ENCODE results near the gene TGFA.

The TGFA gene

DNA sequence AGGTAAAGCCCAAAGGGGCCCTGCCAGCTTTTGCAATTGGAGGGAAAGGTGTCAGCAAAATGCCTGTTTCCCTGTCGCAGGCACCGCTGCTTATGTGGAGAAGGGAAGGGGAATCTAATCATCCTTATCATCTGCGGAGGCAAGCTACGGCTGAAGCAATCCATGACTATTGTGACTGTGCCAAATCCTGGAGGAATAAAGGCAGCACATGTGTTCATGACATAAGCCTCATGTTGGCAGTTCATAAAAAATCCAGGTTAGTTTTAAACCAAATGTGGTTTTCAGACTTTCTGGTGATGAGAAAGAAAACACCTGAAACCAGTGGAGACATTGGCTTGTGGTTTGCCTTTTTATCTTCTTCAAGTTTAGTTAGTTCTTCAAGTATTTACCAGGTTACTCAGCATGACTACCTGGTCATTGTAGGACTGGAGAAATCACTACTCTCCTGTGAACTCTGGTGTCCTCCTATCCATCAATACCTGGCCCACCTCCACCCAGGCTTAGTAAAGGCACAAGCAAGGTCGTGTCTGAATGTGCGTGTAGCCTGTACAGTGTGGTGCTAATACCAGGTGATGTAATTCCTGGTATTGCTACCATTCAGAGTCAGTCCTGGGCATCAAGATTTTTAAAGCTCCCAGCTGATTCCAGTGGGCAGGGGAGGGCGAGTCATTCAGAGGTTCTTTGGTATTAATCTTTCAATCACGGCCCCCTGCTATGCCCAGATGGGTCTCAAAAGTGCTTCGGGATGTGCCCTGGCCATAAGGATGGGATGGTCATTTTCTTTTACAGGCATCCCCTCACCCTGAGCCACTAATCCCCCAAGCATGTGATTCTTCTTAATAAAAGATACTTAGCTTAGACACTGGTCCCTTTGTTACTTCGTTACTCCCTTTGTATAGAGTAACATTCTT, 96.8 kb downstream of the TGFA start:
- TF ChIP-seq, protein P1, sequence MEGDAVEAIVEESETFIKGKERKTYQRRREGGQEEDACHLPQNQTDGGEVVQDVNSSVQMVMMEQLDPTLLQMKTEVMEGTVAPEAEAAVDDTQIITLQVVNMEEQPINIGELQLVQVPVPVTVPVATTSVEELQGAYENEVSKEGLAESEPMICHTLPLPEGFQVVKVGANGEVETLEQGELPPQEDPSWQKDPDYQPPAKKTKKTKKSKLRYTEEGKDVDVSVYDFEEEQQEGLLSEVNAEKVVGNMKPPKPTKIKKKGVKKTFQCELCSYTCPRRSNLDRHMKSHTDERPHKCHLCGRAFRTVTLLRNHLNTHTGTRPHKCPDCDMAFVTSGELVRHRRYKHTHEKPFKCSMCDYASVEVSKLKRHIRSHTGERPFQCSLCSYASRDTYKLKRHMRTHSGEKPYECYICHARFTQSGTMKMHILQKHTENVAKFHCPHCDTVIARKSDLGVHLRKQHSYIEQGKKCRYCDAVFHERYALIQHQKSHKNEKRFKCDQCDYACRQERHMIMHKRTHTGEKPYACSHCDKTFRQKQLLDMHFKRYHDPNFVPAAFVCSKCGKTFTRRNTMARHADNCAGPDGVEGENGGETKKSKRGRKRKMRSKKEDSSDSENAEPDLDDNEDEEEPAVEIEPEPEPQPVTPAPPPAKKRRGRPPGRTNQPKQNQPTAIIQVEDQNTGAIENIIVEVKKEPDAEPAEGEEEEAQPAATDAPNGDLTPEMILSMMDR (IDR thresholded peaks at IDR 0.05; ENCODE audit: control extremely low read depth, extremely low read depth, low read depth, missing control alignments): no peak
- ChIA-PET CTCF (no interaction called here), POLR2A (no interaction called here)
- no peak for DNase-seq (ENCODE audit: extremely low spot score)

DNA sequence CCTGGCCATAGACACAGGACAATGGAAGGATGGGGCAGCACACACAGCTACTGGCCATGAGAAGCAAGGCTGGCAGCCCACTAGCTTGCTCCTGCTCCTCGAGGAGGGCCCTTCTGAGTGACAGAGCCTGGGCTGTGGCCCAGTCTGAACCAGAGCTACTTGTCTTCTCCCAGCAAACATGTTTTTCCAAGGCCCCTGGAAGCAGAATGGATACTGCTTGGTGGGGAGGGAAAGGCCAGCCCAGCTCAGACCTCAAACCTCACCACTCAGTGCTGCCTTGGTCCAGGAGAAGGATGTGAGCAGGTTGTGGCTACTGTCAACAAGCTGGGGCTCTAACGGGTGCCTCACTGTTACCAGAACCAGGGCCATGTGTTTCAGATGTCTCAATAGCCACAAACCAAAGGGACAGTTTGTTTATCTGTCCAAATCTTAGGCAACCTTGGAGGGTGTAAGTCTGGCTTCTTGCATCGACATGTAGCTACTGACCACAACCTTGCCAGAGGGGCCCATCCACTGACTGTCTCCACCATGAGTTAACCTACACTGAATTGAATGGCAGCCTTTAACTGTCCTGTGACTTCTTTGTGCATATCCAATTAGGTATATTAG, 98.6 kb downstream of the TGFA start:
- TF ChIP-seq, protein P1 (IDR thresholded peaks at IDR 0.05; ENCODE audit: control extremely low read depth, extremely low read depth, low read depth, missing control alignments): no peak
- ChIA-PET POLR2A (no interaction called here), CTCF (interaction anchor here (1.7 kb wide), 1 partner anchor 19 kb away, joined by 4 read pairs; no protein-coding TSS in a partner anchor)
- DNase-seq (ENCODE audit: extremely low spot score): no peak

DNA sequence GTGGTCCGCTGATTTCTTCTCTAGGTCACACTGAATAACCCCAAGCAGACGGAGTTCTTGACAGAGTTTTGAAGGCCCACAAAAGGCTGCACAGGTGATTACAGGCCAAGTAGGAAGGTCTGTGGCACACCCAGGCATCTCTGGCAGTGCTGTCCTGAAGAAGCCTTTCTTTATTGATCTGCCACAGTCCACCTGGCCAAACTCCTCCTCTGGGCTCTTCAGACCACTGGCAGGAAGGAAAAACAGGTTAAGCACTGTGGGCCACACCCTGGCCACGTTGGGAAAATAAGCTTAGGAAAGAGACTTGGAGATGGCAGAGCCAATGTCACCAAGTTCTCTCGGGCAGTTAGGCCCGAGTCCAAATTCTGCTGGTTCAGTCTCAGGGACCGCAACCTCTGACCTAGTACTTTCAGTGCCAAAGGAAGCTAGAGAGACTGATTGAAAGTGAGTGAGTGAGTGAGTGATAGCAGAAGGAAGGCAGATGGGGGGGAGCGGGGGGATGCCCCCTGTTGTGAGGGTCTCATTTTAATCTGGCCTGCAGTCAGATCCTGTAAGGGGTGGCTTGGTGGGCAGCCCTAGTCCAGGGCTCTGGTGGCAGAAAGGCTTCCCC, 102.9 kb downstream of the TGFA start:
- no peak for DNase-seq (ENCODE audit: extremely low spot score)
- TF ChIP-seq, protein P1 (IDR thresholded peaks at IDR 0.05; ENCODE audit: control extremely low read depth, extremely low read depth, low read depth, missing control alignments): no peak
- ChIA-PET CTCF (no interaction called here), POLR2A (no interaction called here)

DNA sequence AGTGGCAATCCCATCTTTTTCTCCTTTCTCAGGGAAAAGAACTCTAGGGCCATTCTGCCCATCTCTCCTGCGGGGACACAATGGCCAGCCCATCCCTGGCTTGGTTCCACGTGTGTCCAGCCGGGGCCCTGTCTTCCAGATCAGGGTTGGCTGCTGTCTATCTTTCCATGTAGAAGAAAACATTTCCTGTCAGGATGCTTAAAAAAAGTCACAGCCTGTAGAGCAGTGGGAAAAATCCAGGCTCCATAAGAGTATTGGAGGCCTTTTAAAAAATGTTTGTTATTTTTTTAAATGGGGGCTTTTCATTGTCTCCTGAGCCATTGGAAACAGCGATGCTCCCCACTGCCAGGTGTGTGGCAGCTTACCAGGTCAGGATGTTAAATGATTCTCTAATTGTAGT, 105.6 kb downstream of the TGFA start:
- TF ChIP-seq, protein P1 (IDR thresholded peaks at IDR 0.05; ENCODE audit: control extremely low read depth, extremely low read depth, low read depth, missing control alignments): no peak
- CTCF ChIA-PET: no interaction called here
- DNase-seq (ENCODE audit: extremely low spot score): no peak
- POLR2A ChIA-PET: no interaction called here

DNA sequence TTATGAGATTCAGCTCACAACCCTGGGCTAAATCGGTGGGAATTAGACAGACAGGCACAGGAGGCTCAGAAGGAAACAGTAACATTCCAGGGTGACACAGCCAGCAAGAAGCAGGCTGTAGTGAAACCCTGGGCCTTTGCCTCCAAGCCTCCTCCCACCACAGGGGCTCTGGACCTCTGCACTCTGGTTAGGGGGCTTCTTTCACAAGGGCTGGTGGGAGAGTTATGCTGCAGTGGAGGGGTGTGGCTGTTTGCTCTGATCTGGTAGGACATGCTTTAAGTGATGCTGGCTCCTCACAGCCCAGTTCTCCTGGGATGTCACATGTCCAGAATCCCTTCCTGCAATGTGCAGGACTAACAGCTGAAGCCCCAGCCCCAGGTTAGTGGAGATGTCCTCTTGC, 109.9 kb downstream of the TGFA start:
- ChIA-PET POLR2A (no interaction called here), CTCF (no interaction called here)
- TF ChIP-seq, protein P1 (IDR thresholded peaks at IDR 0.05; ENCODE audit: control extremely low read depth, extremely low read depth, low read depth, missing control alignments): no peak
- DNase-seq (ENCODE audit: extremely low spot score): no peak

DNA sequence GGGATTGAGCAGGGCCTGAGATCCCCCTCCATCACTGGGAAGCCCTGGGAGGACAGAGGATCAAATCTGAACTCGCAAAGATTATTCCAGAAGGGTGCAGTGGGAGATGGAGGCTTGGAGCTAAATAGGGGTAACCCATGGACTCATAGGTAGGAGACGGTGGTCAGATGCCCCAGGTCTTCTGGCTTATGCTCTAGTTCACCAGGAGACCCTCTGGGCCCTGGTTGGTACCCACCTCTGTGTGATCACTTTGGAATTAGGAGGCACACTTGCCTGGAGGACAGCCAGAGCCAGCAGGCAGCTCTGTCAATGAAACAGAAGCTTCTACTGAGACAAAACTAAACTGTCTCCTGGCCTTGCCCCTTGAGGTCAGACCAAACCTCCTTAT, 110.6 kb downstream of the TGFA start:
- CTCF ChIA-PET: no interaction called here
- TF ChIP-seq, protein P1 (IDR thresholded peaks at IDR 0.05; ENCODE audit: control extremely low read depth, extremely low read depth, low read depth, missing control alignments): no peak
- POLR2A ChIA-PET: no interaction called here

More for the DNA sequence above, 110.6 kb downstream of the TGFA start:
- DNase-seq (ENCODE audit: extremely low spot score): no peak
